EH (cell line): ENCODE results near the gene PPP3R1.

Source experiments
- DNase-seq: peaks from one replicate; pipeline ENCODE4 v3.0.0-alpha.2; 2015; ENCODE audit warnings: low read depth

The PPP3R1 gene

DNA sequence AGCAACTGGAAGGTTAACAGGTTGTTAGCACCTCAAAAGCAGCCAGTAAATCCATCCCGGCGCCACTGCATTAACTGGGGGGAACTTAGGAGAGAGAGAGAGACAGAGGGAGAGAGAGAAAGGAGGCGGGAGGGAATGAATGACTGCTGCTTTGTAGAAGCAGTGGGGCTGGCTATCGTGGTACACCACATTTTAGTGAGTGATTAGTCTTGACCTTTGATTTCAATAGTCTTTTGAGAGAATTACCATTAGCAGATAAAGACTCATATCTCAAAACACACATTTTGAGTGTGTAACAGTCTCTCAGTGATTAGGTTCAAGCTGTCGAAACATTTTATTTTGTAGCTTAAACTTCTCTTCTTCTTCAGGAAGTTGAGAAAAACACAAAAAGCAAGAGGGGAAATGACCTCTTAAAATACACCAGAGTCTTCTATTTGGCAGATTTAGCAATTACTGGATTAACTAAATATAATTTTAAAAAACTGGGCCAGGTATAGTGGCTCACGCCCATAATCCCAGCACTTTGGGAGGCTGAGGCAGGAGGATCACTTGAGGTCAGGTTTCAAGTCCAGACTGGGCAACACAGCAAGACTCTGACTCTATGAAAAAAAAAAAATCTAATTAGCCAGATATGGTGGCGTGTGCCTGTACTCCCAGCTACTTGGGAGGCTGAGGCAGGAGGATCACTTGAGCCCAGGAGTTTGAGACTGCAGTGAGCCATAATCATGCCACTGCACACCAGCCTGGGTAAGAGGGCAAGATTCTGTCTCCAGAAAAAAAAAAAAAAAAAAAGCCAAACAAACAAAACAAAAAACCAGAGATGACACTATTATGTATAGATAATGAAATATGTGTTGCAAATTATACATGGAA, 116.6 kb downstream of the PPP3R1 start:
- no peak for DNase-seq

DNA sequence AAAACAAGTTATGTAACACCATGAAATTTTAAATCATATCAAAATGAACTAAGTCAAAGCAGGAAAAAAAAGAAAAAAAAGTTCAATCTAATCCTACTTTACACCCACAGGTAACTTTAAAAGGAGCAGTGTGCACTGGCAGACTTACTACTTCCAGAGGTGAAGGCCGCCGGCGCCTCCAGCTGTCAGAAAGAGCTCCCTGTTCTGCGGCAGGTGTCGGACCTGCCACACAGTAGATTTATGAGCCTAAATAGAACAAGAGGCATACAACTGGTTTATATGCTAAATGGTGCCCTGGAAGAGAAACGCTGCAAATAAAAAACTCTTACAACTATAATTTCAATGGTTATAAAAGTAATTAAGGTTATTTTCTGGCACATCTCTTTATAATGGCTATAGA, 117.8 kb downstream of the PPP3R1 start:
- no peak for DNase-seq

DNA sequence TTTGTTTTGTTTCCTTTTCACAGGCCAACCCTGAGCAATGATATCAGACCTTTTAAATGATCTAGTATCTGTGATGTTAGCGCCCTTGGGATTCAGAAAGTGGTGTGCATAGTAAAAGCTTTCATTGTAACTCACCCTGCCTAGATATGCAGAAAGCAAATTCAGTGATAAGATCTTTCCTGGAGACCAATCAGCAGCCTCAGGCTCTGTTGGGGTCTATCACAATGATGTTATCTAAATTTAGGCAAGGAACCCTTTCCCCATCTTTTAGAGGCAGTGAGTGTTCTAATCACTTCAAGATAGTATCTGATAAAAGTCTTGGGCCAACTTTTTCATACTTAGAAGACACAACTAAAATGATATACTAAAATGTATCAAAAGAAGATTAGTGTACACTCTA, 118.2 kb downstream of the PPP3R1 start:
- DNase-seq, result no peak
